Mononuclear cell (primary cell): ENCODE data around the gene AJAP1. TPM values are rescaled to one million over a fixed set of nuclear protein-coding genes. Genes with fewer than 3 reads are reported as not detected.

Experiments used
- H3K27me3 ChIP-seq: 2 replicates; pipeline ENCODE4 v1.6.0; 2011; ENCODE audit warnings: low read length, control low read depth; ENCODE audit not compliant: insufficient read depth
- H3K4me1 ChIP-seq: 2 replicates; pipeline ENCODE4 v1.5.1; 2011; ENCODE audit warnings: mild to moderate bottlenecking, low read length, control low read depth; ENCODE audit not compliant: insufficient read depth
- H3K4me3 ChIP-seq: 2 replicates; pipeline ENCODE4 v1.5.1; 2011; ENCODE audit warnings: mild to moderate bottlenecking, low read length, moderate library complexity
- H3K9me3 ChIP-seq: 2 replicates; pipeline ENCODE4 v1.5.1; 2011; ENCODE audit warnings: low read depth, mild to moderate bottlenecking, control low read depth, low read length
- total RNA-seq: library from RNA; depleted of rRNA; stranded (reverse); fragments of >200 nt; gene quantifications from one replicate; pipeline ENCODE4 v1.2.3, GENCODE V29; 2012

The AJAP1 gene
- total RNA-seq, 1 donor = under 0.01 TPM

- H3K27me3 ChIP-seq = no peaks in the 10 kb centered on the region
- H3K9me3 ChIP-seq = no peaks in the 10 kb centered on the region
- H3K4me1 ChIP-seq = no peaks in the 10 kb centered on the region
- no peak overlapping the region for H3K4me3 ChIP-seq
Observed at GRCh38 chr1:4692437-4692836, 38.0 kb downstream of the AJAP1 start.

GRCh38 chr1:4693331-4693730 is 38.9 kb downstream of the AJAP1 start:
- Histone ChIP-seq H3K27me3 (no peaks in the 10 kb centered on the region), H3K4me3 (no peak overlapping the region), H3K9me3 (no peaks in the 10 kb centered on the region), H3K4me1 (no peaks in the 10 kb centered on the region)

- H3K4me1 ChIP-seq = no peaks in the 10 kb centered on the region
- no peak overlapping the region for H3K4me3 ChIP-seq
- H3K27me3 ChIP-seq = no peaks in the 10 kb centered on the region
- no peaks in the 10 kb centered on the region for H3K9me3 ChIP-seq
Observed at GRCh38 chr1:4693891-4694290, 39.5 kb downstream of the AJAP1 start.

GRCh38 chr1:4694492-4694891 is 40.1 kb downstream of the AJAP1 start:
- no peak overlapping the region for H3K4me3 ChIP-seq
- H3K27me3 ChIP-seq = no peaks in the 10 kb centered on the region
- H3K9me3 ChIP-seq = no peaks in the 10 kb centered on the region
- H3K4me1 ChIP-seq = no peaks in the 10 kb centered on the region

GRCh38 chr1:4695241-4695640 is 40.8 kb downstream of the AJAP1 start:
- H3K4me3 ChIP-seq = no peak overlapping the region
- no peaks in the 10 kb centered on the region for H3K4me1 ChIP-seq
- no peaks in the 10 kb centered on the region for H3K9me3 ChIP-seq
- no peaks in the 10 kb centered on the region for H3K27me3 ChIP-seq

DNA sequence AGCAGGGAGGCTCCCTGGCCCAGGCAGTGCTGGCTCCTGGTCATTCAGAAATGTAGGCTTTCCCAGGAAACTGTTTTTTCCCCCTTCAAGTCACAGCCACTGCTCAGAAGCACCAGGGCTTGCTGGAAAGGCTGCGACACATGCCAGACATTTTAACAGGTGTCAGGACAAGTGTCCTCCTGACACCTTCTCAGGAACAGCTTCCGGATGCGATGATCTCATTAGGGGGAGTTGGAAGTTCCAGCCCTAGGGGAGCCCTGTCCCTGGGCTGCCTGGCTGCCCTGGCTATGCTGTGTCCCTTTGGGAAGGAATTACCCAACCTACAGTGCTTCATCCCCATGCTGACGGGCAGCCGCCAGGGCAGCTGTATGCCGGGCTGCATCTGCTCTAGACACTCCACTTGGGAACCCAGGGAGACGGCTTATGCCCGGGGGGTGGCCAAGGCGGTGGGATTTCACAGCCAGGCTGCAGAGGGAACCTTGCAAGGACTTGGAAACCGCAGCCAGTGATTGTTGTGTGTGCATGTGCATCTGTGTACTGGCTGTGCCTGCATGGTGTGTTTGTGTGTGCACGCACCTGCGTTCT is 41.8 kb downstream of the AJAP1 start:
- no peaks in the 10 kb centered on the region for H3K9me3 ChIP-seq

GRCh38 chr1:4696753-4697152 is 42.3 kb downstream of the AJAP1 start:
- no peaks in the 10 kb centered on the region for H3K4me1 ChIP-seq
- H3K27me3 ChIP-seq = no peaks in the 10 kb centered on the region
- no peaks in the 10 kb centered on the region for H3K9me3 ChIP-seq
- no peak overlapping the region for H3K4me3 ChIP-seq

More for the DNA sequence above, 41.8 kb downstream of the AJAP1 start:
- Histone ChIP-seq H3K27me3 (no peaks in the 10 kb centered on the region), H3K4me3 (no peak overlapping the region), H3K4me1 (no peaks in the 10 kb centered on the region)

- no peaks in the 10 kb centered on the region for H3K27me3 ChIP-seq
- H3K4me3 ChIP-seq = no peak overlapping the region
- no peaks in the 10 kb centered on the region for H3K4me1 ChIP-seq
- H3K9me3 ChIP-seq = no peaks in the 10 kb centered on the region
Observed at GRCh38 chr1:4697801-4698200, 43.4 kb downstream of the AJAP1 start.

DNA sequence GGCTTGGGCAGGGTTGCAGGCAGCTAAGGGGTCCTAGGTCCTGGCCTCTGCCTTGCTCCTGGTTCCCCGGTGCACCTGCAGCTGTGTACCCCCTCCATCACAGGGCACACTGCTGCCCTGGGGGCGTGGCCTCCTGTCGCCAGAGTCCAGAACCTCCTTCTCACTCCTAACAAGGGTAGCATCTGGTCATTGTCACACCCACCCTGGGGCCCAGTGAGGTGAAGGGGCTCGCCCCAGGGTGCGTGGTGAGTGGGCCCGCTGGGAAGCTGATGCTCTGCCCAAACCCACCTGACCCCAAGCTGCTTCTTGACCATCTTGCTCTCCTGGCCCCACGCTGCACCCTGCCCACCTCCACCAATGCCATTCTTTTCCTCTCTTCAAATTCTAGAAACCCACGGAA is 44.5 kb downstream of the AJAP1 start:
- H3K27me3 ChIP-seq = no peaks in the 10 kb centered on the region
- H3K4me3 ChIP-seq = no peak overlapping the region
- H3K4me1 ChIP-seq = no peaks in the 10 kb centered on the region
- no peaks in the 10 kb centered on the region for H3K9me3 ChIP-seq

DNA sequence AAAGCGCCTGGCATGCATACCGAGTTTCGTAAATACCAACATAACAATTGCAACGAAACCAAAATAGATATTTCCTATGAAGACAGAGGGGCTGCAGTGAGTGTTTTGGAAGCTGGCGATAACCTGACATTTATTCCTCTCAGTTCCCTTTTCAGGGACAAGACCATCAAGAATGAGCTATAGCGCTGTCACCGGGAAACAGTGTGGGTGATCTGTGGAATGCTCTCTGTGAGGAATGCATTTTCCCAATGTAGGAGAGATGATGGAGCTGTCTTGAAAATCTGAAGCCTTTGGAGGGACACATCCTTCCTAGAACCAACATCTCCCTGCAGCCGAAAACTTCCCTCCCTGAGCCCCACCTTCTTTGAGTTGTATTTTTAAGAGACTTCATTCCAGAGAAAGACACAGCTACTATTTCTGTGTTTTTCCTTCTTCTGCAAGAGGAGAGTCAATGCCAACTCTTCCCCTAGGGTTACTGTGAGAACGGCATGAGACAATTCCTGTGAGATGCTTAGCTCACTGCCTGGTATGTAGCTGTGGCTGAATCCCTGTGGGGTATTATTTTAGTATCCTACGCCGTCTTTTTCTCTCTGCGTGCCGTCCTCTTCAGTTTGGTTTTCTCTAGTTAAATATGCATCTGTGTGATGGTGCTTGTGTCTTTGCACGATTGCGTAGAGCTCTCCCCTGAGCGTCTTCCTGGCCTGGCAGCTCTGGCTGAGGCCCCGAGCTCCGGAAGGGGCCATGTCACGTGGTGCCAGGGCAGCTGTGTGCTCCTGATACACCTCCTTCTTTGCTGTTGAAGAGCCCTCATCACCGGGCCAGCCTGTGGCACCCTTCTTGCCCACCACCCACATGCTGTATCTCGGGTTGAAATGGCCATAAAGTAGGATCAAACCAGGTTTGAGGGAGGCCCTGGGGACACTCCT is 45.2 kb downstream of the AJAP1 start:
- Histone ChIP-seq H3K27me3 (no peaks in the 10 kb centered on the region), H3K9me3 (no peaks in the 10 kb centered on the region), H3K4me1 (no peaks in the 10 kb centered on the region), H3K4me3 (no peak overlapping the region)

- Histone ChIP-seq H3K4me3 (no peak overlapping the region), H3K4me1 (no peaks in the 10 kb centered on the region), H3K9me3 (no peaks in the 10 kb centered on the region), H3K27me3 (no peaks in the 10 kb centered on the region)
Observed at GRCh38 chr1:4700801-4701200, 46.4 kb downstream of the AJAP1 start.

DNA sequence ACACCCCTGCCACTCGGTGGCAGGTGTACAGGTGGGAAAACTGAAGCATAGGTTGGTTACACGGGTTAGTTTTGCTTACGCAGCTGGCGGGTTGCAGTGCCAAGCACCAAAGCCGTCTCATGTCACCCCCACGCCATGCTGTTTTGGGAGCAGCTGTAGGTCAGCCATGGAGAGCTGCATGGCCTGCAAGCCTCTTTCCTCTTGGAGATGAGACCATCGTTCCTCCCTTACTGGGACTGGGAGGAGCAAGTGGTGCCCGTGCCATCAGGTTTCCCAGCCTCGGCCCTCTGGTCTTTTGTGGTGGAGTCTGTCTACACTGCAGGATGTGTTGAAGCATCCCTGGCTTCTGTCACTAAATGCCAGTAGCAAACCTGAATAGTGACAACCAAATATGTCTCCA is 46.9 kb downstream of the AJAP1 start:
- no peaks in the 10 kb centered on the region for H3K27me3 ChIP-seq
- H3K4me3 ChIP-seq = no peak overlapping the region
- no peaks in the 10 kb centered on the region for H3K9me3 ChIP-seq
- no peaks in the 10 kb centered on the region for H3K4me1 ChIP-seq

GRCh38 chr1:4702464-4702863 is 48.1 kb downstream of the AJAP1 start:
- Histone ChIP-seq H3K9me3 (no peaks in the 10 kb centered on the region), H3K4me3 (no peak overlapping the region), H3K4me1 (no peaks in the 10 kb centered on the region), H3K27me3 (no peaks in the 10 kb centered on the region)

DNA sequence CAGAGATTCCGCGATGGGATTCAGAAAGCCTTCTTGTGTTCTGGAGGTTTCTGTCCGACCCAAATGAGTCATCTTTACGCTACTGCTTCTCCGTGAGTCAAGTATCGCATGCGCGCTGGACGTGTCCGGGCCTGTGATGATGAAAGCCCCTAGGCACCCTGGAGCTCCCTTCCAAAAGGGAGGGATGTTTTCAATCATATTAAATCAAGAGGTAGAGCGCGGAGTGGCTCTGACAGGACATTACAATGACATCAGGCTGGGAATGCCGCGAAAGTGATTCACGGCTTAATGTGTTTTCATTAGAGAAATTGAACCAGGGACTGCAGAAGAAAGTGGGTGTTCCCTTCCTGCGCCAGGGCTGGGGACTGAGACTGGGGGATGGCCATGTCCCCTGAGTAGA is 48.5 kb downstream of the AJAP1 start:
- H3K4me3 ChIP-seq = no peak overlapping the region
- H3K27me3 ChIP-seq = no peaks in the 10 kb centered on the region
- no peaks in the 10 kb centered on the region for H3K9me3 ChIP-seq
- H3K4me1 ChIP-seq = no peaks in the 10 kb centered on the region

GRCh38 chr1:4703646-4704045 is 49.2 kb downstream of the AJAP1 start:
- no peaks in the 10 kb centered on the region for H3K27me3 ChIP-seq
- no peak overlapping the region for H3K4me3 ChIP-seq
- no peaks in the 10 kb centered on the region for H3K4me1 ChIP-seq
- H3K9me3 ChIP-seq = no peaks in the 10 kb centered on the region
